Large intestine (tissue), 3 donors: ENCODE measurements around the gene RPL26. TPM values are rescaled to one million over a fixed set of nuclear protein-coding genes. Genes with fewer than 3 reads are reported as not detected.
"Not testable (repeated sequence)": the region's sequence is repeated elsewhere in the genome, so short reads cannot be mapped to it uniquely, and the experiment has no call there.

Source experiments
- DNase-seq, 2 donors: peaks; one replicate each; pipeline versions ENCODE4 v3.0.0 to v3.0.0-alpha.2; 2013
- H3K27ac ChIP-seq: one replicate; pipeline ENCODE4 v1.5.1; 2013; ENCODE audit warnings: low read length
- H3K27me3 ChIP-seq: 2 replicates; pipeline ENCODE4 v1.6.1; 2013; ENCODE audit warnings: low read length; ENCODE audit not compliant: control insufficient read depth, insufficient read depth
- H3K36me3 ChIP-seq: 2 replicates; pipeline ENCODE4 v1.6.1; 2013; ENCODE audit warnings: low read length; ENCODE audit not compliant: control insufficient read depth, insufficient read depth
- H3K4me1 ChIP-seq: one replicate; pipeline ENCODE4 v1.6.1; 2013; ENCODE audit warnings: low read length; ENCODE audit not compliant: control insufficient read depth, insufficient read depth
- H3K4me3 ChIP-seq: one replicate; pipeline ENCODE4 v1.5.1; 2013; ENCODE audit warnings: low read length
- H3K9me3 ChIP-seq: one replicate; pipeline ENCODE4 v1.6.1; 2013; ENCODE audit warnings: mild to moderate bottlenecking, low read depth, low read length, moderate library complexity; ENCODE audit not compliant: control insufficient read depth
- WGBS: methylation state at CpG from one replicate; pipeline ENCODE4 v1.1.5; 2013; ENCODE audit warnings: low lambda C conversion rate; ENCODE audit not compliant: insufficient coverage; 5-methylcytosine and 5-hydroxymethylcytosine counted together
- polyA plus RNA-seq: library from polyadenylated mRNA; unstranded; fragments of 120-200 nt; gene quantifications from one replicate; pipeline ENCODE4 v1.2.1, GENCODE V29; 2013

Gene RPL26
- polyA plus RNA-seq, 1 donor = 3,709 TPM

GRCh38 chr17:8354236-8354635, 28.8 kb downstream of the RPL26 start:
- Histone ChIP-seq H3K27ac (no peak overlapping the region), H3K4me1 (no peaks in the 10 kb centered on the region), H3K9me3 (no peaks in the 10 kb centered on the region), H3K27me3 (no peaks in the 10 kb centered on the region), H3K4me3 (no peak overlapping the region), H3K36me3 (no peaks in the 10 kb centered on the region)
- DNase-seq = no peak
- 72% methylated on average over 5 of the region's 8 CpGs for WGBS

GRCh38 chr17:8353736-8354135, 29.3 kb downstream of the RPL26 start:
- no peaks in the 10 kb centered on the region for H3K27me3 ChIP-seq
- no CpG with 5 or more reads among the region's 7 CpGs for WGBS
- no peaks in the 10 kb centered on the region for H3K4me1 ChIP-seq
- H3K36me3 ChIP-seq = no peaks in the 10 kb centered on the region
- H3K9me3 ChIP-seq = no peaks in the 10 kb centered on the region
- no peak overlapping the region for H3K27ac ChIP-seq
- no peak overlapping the region for H3K4me3 ChIP-seq
- DNase-seq = no peak

GRCh38 chr17:8350339-8350738, 32.7 kb downstream of the RPL26 start:
- Histone ChIP-seq H3K36me3 (no peaks in the 10 kb centered on the region), H3K27ac (no peak overlapping the region), H3K4me1 (no peaks in the 10 kb centered on the region), H3K4me3 (no peak overlapping the region), H3K9me3 (no peaks in the 10 kb centered on the region), H3K27me3 (peaks cover 9% of the 10 kb centered on the region)
- no peak for DNase-seq
- WGBS = no CpG with 5 or more reads among the region's 7 CpGs

- H3K4me1 ChIP-seq, H3K9me3 ChIP-seq, H3K36me3 ChIP-seq, H3K27ac ChIP-seq, H3K4me3 ChIP-seq, DNase-seq: not testable (repeated sequence)
- H3K27me3 ChIP-seq = peaks cover 11% of the 10 kb centered on the region
- WGBS = no CpG with 5 or more reads among the region's 25 CpGs
Observed at GRCh38 chr17:8347001-8347400, 36.0 kb downstream of the RPL26 start.

GRCh38 chr17:8345951-8346665, 36.9 kb downstream of the RPL26 start:
- H3K36me3 ChIP-seq = no peaks in the 10 kb centered on the region
- DNase-seq = no peak
- no CpG with 5 or more reads among the region's 5 CpGs for WGBS
- H3K9me3 ChIP-seq = no peaks in the 10 kb centered on the region
- no peak overlapping the region for H3K4me3 ChIP-seq
- H3K4me1 ChIP-seq = no peaks in the 10 kb centered on the region
- H3K27me3 ChIP-seq = peaks cover 11% of the 10 kb centered on the region
- H3K27ac ChIP-seq = no peak overlapping the region

GRCh38 chr17:8345052-8345690, 37.8 kb downstream of the RPL26 start:
- Histone ChIP-seq H3K4me1 (no peaks in the 10 kb centered on the region), H3K9me3 (no peaks in the 10 kb centered on the region), H3K36me3 (no peaks in the 10 kb centered on the region), H3K27me3 (peaks cover 11% of the 10 kb centered on the region), H3K27ac (no peak overlapping the region), H3K4me3 (no peak overlapping the region)
- WGBS = no CpG with 5 or more reads among the region's 6 CpGs
- DNase-seq = no peak

GRCh38 chr17:8341456-8341855, 41.5 kb downstream of the RPL26 start:
- H3K27ac ChIP-seq = no peak overlapping the region
- H3K36me3 ChIP-seq = no peaks in the 10 kb centered on the region
- 43% methylated on average over 2 of the region's 4 CpGs for WGBS
- no peak overlapping the region for H3K4me3 ChIP-seq
- H3K27me3 ChIP-seq = peaks cover 13% of the 10 kb centered on the region
- DNase-seq = no peak
- H3K4me1 ChIP-seq = no peaks in the 10 kb centered on the region
- no peaks in the 10 kb centered on the region for H3K9me3 ChIP-seq

GRCh38 chr17:8339540-8339939, 43.5 kb downstream of the RPL26 start, which contains the start of gene ODF4:
Gene ODF4 (plus strand): TSS chr17:8339840. CDS start chr17:8340052, 212 bp downstream.
- Histone ChIP-seq H3K27me3 (peaks cover 3% of the 10 kb centered on the region), H3K9me3 (no peaks in the 10 kb centered on the region), H3K36me3 (no peaks in the 10 kb centered on the region), H3K4me1 (no peaks in the 10 kb centered on the region), H3K4me3 (no peak within 1 kb of the TSS), H3K27ac (no peak within 1 kb of the TSS)
- DNase-seq = no peak
- no CpG with 5 or more reads among the region's 2 CpGs for WGBS

- H3K4me1 ChIP-seq = no peaks in the 10 kb centered on the region
- DNase-seq = no peak
- H3K36me3 ChIP-seq = no peaks in the 10 kb centered on the region
- no peak overlapping the region for H3K27ac ChIP-seq
- H3K27me3 ChIP-seq = peaks cover 3% of the 10 kb centered on the region
- H3K9me3 ChIP-seq = no peaks in the 10 kb centered on the region
- no CpG with 5 or more reads among the region's 5 CpGs for WGBS
- no peak overlapping the region for H3K4me3 ChIP-seq
Observed at GRCh38 chr17:8338753-8339140, 44.2 kb downstream of the RPL26 start.

GRCh38 chr17:8337802-8338752, 44.9 kb downstream of the RPL26 start:
- no peak overlapping the region for H3K4me3 ChIP-seq

More at GRCh38 chr17:8337802-8338752, 44.9 kb downstream of the RPL26 start:
- Histone ChIP-seq H3K36me3 (no peaks in the 10 kb centered on the region), H3K9me3 (no peaks in the 10 kb centered on the region), H3K4me1 (no peaks in the 10 kb centered on the region), H3K27me3 (peaks cover 3% of the 10 kb centered on the region), H3K27ac (no peak overlapping the region)
- WGBS = no CpG with 5 or more reads among the region's 11 CpGs
- no peak for DNase-seq
